Measurements from ENCODE around the gene PLCH1. TPM values are rescaled to one million over a fixed set of nuclear protein-coding genes. Genes with fewer than 3 reads are reported as not detected.

The PLCH1 gene
- total and polyA plus RNA-seq, 10 of the 15 experiments (the other 5 are each of a cell fraction or from before 2014, with no cell fraction given) = 0.03 to 0.22 (median 0.04) TPM; not detected in 5

- Histone ChIP-seq H3K4me3 (no peak overlapping the region), H3K27me3 (replicated peaks in 1 of 2; ENCODE audit: control insufficient read depth in 2 of 2, insufficient read depth in 2 of 2, low read length in 1 of 2) (peaks cover 0 to 4% of the 10 kb centered on the region in 2 experiments; a peak in 3 of 4 replicates), H3K27ac (ENCODE audit: control insufficient read depth, insufficient read depth) (no peak overlapping the region), H3K4me1 (ENCODE audit: control insufficient read depth, insufficient read depth, low read length) (no peaks in the 10 kb centered on the region), H2AFZ (ENCODE audit: control insufficient read depth, low read depth, low read length) (no peak overlapping the region), H3K4me2 (ENCODE audit: control insufficient read depth, insufficient read depth) (no peak overlapping the region), H3K9ac (ENCODE audit: control insufficient read depth, insufficient read depth, low read length) (no peak overlapping the region), H3K9me3 (replicated peaks; ENCODE audit: control insufficient read depth, insufficient read depth, low read length) (no peaks in the 10 kb centered on the region), H3K79me2 (ENCODE audit: control insufficient read depth, insufficient read depth, low read length) (no peaks in the 10 kb centered on the region), H3K36me3 (ENCODE audit: control insufficient read depth in 2 of 2, insufficient read depth in 2 of 2, low read length in 1 of 2) (no peaks in the 10 kb centered on the region), H4K20me1 (ENCODE audit: control insufficient read depth, insufficient read depth) (no peaks in the 10 kb centered on the region)
- POLR2A ChIA-PET = no interaction called here
- ATAC-seq (no peak), DNase-seq (ENCODE audit: low read depth, low spot score) (no peak), FAIRE-seq (no peak)
- SMC1A ChIA-PET (ENCODE audit: uncharacterized antibody, unreplicated experiment) = no interaction called here
- no TSS peak for BruUV-seq (replicated peaks)
- RAD21 ChIA-PET (ENCODE audit: unreplicated experiment) = no interaction called here
- CTCF ChIA-PET = no interaction called here
- in situ Hi-C loops (cut with MboI) = no loop called here
- WGBS (ENCODE audit: insufficient coverage, insufficient replicate concordance, low lambda C conversion rate, missing lambda C conversion rate) = 3% methylated on average over 2 of the region's 2 CpGs
- intact Hi-C loops (cut with micrococcal nuclease; ENCODE audit: unreplicated experiment) = no loop called here
- no peak for TF ChIP-seq BRCA1 (IDR thresholded peaks at IDR 0.05; ENCODE audit: low read depth, low read length)
- no peak for TF ChIP-seq RELB (IDR thresholded peaks at IDR 0.05; ENCODE audit: low read depth)
- TF ChIP-seq MTA3 (IDR thresholded peaks at IDR 0.05; ENCODE audit: borderline replicate concordance, low read length) = no peak
- no peak for TF ChIP-seq PML (IDR thresholded peaks at IDR 0.05; ENCODE audit: low read length)
- TF ChIP-seq FOXM1 (IDR thresholded peaks at IDR 0.05; ENCODE audit: low read depth, low read length) = no peak
- TF ChIP-seq GATAD2B (conservative IDR thresholded peaks at IDR 0.05; ENCODE audit: low read depth) = no peak
- TF ChIP-seq, protein P1, sequence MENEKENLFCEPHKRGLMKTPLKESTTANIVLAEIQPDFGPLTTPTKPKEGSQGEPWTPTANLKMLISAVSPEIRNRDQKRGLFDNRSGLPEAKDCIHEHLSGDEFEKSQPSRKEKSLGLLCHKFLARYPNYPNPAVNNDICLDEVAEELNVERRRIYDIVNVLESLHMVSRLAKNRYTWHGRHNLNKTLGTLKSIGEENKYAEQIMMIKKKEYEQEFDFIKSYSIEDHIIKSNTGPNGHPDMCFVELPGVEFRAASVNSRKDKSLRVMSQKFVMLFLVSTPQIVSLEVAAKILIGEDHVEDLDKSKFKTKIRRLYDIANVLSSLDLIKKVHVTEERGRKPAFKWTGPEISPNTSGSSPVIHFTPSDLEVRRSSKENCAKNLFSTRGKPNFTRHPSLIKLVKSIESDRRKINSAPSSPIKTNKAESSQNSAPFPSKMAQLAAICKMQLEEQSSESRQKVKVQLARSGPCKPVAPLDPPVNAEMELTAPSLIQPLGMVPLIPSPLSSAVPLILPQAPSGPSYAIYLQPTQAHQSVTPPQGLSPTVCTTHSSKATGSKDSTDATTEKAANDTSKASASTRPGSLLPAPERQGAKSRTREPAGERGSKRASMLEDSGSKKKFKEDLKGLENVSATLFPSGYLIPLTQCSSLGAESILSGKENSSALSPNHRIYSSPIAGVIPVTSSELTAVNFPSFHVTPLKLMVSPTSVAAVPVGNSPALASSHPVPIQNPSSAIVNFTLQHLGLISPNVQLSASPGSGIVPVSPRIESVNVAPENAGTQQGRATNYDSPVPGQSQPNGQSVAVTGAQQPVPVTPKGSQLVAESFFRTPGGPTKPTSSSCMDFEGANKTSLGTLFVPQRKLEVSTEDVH (IDR thresholded peaks at IDR 0.05; ENCODE audit: low read depth, partially characterized antibody) = no peak
- no peak for TF ChIP-seq CEBPZ (IDR thresholded peaks at IDR 0.05; ENCODE audit: low read depth, low read length)
- no peak for TF ChIP-seq NFIC (IDR thresholded peaks at IDR 0.05; ENCODE audit: low read depth, low read length)
- TF ChIP-seq, protein P2, sequence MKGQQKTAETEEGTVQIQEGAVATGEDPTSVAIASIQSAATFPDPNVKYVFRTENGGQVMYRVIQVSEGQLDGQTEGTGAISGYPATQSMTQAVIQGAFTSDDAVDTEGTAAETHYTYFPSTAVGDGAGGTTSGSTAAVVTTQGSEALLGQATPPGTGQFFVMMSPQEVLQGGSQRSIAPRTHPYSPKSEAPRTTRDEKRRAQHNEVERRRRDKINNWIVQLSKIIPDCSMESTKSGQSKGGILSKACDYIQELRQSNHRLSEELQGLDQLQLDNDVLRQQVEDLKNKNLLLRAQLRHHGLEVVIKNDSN (IDR thresholded peaks at IDR 0.05; ENCODE audit: borderline replicate concordance, extremely low read length, insufficient read depth, low read depth, low read length) = no peak
- no peak for TF ChIP-seq BCLAF1 (IDR thresholded peaks at IDR 0.05)
- TF ChIP-seq POU2F2 (IDR thresholded peaks at IDR 0.05; ENCODE audit: borderline replicate concordance, low read depth, low read length) = no peak
Observed at GRCh38 chr3:155697542-155697941, 47.3 kb downstream of the PLCH1 start.
